ENCODE measurements around the gene OR9K2. TPM values are rescaled to one million over a fixed set of nuclear protein-coding genes. Genes with fewer than 3 reads are reported as not detected.
"Not testable (repeated sequence)": the region's sequence is repeated elsewhere in the genome, so short reads cannot be mapped to it uniquely, and the experiment has no call there.

OR9K2 gene, protein sequence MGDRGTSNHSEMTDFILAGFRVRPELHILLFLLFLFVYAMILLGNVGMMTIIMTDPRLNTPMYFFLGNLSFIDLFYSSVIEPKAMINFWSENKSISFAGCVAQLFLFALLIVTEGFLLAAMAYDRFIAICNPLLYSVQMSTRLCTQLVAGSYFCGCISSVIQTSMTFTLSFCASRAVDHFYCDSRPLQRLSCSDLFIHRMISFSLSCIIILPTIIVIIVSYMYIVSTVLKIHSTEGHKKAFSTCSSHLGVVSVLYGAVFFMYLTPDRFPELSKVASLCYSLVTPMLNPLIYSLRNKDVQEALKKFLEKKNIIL
- total RNA-seq: not detected

DNA sequence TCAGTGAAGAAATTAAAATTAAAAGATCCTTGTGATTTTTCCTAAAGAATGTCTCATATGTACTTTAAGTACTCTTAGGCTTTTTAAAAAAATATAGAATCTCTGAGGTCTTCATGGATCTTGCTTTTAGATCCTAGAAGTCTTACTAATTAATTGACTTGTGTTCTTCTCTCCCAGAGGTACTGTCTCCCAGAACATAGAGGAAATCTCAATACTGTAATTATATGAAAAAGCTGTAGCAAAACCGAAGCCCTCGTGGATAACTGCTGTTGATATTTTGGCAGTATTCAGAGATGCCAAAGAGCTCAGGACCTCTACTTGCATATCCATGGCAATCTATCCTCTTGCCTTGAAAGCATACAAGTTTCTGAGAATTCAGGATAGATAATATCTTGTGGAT is at the start of gene OR9K2:
OR9K2 (plus strand) TSS at position 301 of the 400 bp plus-strand sequence. CDS start 3,429 bp downstream, outside the sequence.
- H3K27me3 Mint-ChIP-seq (ENCODE audit: low read depth): peaks cover 41% of the 10 kb centered on the region
- no peak within 1 kb of the TSS for H3K4me3 Mint-ChIP-seq
- DNase-seq: no peak
- ATAC-seq: no peak
- no peaks in the 10 kb centered on the region for H3K36me3 Mint-ChIP-seq (ENCODE audit: insufficient read depth)
- peaks cover 3% of the 10 kb centered on the region for H3K9me3 Mint-ChIP-seq
- H3K4me1 Mint-ChIP-seq (ENCODE audit: low read depth): no peaks in the 10 kb centered on the region

DNA sequence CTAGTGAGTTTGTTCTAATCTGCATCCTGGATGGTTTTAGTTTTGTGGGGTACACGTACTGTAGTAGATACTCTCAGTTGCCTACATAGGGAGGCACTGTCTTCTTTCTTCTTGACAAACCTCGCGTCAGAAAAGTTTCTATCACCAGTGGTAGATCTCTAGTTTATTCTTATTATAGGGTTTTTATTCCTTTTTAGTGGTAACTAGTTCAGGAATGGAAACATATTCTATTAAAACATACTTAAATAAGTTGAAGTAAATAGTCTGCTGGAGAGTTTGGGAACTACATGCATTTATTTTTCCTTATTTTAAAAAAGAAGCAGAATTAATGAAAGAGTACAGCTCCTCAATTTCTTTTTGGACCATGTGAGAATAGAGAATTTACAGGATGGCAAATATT is 33.6 kb upstream of the OR9K2 start:
- H3K27me3 Mint-ChIP-seq (ENCODE audit: low read depth): peaks cover 17% of the 10 kb centered on the region
- no peak overlapping the region for H3K4me3 Mint-ChIP-seq
- no peaks in the 10 kb centered on the region for H3K36me3 Mint-ChIP-seq (ENCODE audit: insufficient read depth)

DNA sequence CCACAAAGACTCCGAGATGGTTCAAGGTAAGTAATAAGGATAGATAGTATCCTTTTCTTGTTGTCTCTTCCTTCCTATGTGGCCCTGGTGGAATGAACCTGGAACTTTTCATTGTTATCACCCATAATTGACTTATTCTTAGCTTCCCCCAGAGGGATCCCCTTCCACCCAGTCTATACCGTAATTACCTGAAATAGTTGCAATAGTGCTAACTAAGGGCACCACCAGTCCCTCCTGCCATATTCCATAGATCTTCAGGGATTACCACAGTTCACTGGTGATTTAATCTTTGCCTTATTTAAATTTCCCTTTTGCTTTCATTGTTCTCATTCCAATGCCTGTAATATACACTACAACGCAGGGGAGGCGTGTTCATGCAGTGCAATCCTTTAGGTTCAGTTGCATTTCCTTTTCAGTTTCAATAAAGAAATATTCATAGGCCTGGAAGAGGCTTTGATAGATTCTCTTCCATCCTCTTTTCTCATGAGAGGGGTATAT is 13.8 kb upstream of the OR9K2 start:
- Mint-ChIP-seq H3K36me3 (ENCODE audit: insufficient read depth) (no peaks in the 10 kb centered on the region), H3K27me3 (ENCODE audit: low read depth) (peaks cover 7% of the 10 kb centered on the region), H3K4me1 (ENCODE audit: low read depth) (no peaks in the 10 kb centered on the region), H3K9me3 (no peaks in the 10 kb centered on the region), H3K4me3 (no peak overlapping the region)
- DNase-seq (no peak), ATAC-seq (no peak)

More for the DNA sequence above, 33.6 kb upstream of the OR9K2 start:
- no peaks in the 10 kb centered on the region for H3K4me1 Mint-ChIP-seq (ENCODE audit: low read depth)
- no peaks in the 10 kb centered on the region for H3K9me3 Mint-ChIP-seq
- ATAC-seq (no peak), DNase-seq (no peak)

DNA sequence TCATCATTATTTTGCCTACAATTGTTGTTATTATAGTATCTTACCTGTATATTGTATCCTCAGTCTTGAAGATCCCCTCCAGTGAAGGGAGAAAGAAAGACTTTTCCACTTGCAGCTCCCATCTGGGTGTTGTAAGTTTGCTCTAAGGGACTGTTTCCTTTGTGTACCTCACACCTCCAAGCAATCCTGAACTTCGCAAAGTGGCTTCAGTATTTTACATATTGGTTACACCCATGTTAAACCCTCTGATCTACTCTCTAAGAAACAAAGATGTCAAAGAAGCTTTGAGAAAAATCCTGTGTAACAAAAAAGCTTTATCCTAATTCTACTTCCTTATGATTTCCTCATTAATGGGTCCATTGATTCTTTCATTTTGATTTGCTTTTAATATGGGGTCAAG is 10.1 kb upstream of the OR9K2 start:
- Mint-ChIP-seq H3K9me3 (peaks cover 4% of the 10 kb centered on the region), H3K36me3 (ENCODE audit: insufficient read depth) (no peaks in the 10 kb centered on the region), H3K4me3 (no peak overlapping the region), H3K27me3 (ENCODE audit: low read depth) (peaks cover 17% of the 10 kb centered on the region), H3K4me1 (ENCODE audit: low read depth) (no peaks in the 10 kb centered on the region)
- no peak for ATAC-seq
- DNase-seq: no peak

DNA sequence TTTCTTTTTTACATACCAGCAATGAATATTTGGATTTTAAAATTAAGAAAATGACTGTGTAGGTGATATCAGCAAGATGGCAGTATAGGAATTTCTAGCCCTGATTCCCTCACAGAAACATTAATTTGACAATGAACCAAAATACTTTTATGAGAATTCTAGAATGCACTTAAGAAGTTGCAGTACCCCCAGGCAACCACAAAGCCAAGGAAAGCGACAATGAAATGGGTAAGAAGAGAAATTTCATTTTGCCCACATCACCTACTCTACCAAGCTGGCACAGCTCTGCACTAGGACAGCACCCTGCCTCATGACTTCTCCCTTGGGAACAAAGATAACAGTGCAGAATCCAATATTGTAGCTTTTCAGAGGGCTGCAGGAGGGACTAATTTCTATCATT is 6.6 kb downstream of the OR9K2 start:
- no peaks in the 10 kb centered on the region for H3K9me3 Mint-ChIP-seq
- H3K27me3 Mint-ChIP-seq (ENCODE audit: low read depth): peaks cover 47% of the 10 kb centered on the region
- H3K36me3 Mint-ChIP-seq (ENCODE audit: insufficient read depth): no peaks in the 10 kb centered on the region
- DNase-seq (no peak), ATAC-seq (no peak)
- H3K4me1 Mint-ChIP-seq (ENCODE audit: low read depth): no peaks in the 10 kb centered on the region
- no peak overlapping the region for H3K4me3 Mint-ChIP-seq

DNA sequence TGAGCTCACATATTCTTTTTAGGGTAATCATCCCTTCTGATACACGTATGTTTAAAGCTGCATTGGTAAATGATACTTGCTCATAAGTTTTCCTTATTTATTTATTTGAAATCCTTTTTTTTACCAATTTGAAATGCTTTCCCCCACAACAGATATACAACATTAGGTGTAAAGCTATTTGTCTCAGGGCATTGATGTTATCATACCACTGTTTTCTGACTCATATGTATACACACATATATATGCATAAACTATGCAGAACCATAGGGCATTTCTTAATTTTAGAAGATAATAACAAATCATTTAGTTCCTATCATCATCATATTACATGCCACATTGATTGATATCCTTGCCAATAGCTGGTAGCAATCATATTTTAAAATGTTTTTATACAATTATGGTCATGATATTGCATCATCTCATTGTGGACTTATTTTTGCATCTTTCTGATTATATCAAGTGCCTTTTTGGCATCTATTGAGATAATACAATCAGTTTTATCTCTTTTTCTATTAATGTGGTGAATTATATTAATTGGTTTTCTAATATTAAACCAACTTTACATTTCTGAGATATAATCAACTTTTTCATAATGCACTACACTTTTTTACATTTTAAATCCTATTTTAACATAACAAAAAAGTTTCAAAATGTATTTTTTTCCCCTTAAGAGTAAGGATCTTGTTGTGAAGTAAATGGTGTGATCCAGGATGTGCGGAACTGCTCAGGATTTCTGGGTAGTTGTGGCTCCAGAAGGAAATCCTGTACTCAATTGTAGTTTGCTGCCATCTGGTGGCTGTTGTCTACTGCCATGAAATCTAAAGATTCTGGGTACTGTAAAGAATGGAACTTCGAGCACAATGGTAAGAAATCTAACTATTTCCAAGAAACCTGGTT is 16.7 kb downstream of the OR9K2 start:
- Mint-ChIP-seq H3K4me1 (ENCODE audit: low read depth) (no peaks in the 10 kb centered on the region), H3K4me3 (no peak overlapping the region), H3K36me3 (ENCODE audit: insufficient read depth) (no peaks in the 10 kb centered on the region), H3K9me3 (no peaks in the 10 kb centered on the region), H3K27me3 (ENCODE audit: low read depth) (peaks cover 4% of the 10 kb centered on the region)
- ATAC-seq: no peak
- peak; percentile 33 for DNase-seq

DNA sequence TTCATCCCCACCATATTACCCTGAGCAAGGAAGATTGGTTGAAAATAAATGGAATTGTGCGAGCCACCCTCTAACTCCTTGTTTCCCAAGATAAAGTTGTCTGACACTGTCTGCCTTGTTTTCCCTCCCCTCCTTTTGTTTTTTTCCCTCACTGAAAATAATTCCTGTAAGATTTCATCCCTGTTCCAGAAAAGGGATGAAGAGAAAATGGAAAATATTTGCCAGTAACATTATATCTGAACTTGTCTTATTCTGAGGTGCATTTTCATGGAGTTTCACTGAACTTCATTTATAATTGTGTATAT is 17.3 kb downstream of the OR9K2 start:
- no peaks in the 10 kb centered on the region for H3K4me1 Mint-ChIP-seq (ENCODE audit: low read depth)
- DNase-seq: no peak
- H3K4me3 Mint-ChIP-seq: no peak overlapping the region
- H3K27me3 Mint-ChIP-seq (ENCODE audit: low read depth): peaks cover 8% of the 10 kb centered on the region
- ATAC-seq: no peak
- no peaks in the 10 kb centered on the region for H3K36me3 Mint-ChIP-seq (ENCODE audit: insufficient read depth)
- no peaks in the 10 kb centered on the region for H3K9me3 Mint-ChIP-seq

DNA sequence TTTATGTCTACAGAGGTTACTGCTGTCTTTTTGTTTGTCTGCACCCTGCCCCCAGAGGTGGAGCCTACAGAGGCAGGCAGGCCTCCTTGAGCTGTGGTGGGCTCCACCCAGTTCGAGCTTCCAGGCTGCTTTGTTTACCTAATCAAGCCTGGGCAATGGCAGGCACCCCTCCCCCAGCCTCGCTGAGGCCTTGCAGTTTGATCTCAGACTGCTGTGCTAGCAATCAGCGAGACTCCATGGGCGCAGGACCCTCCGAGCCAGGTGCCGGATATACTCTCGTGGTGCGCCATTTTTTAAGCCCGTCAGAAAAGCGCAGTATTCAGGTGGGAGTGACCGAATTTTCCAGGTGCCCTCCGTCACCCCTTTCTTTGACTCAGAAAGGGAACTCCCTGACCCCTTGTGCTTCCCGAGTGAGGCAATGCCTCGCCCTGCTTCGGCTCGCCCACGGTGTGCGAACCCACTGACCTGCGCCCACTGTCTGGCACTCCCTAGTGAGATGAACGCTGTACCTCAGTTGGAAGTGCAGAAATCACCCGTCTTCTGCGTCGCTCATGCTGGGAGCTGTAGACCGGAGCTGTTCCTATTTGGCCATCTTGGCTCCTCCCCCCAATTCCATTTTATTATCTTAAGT is 40.9 kb downstream of the OR9K2 start:
- not testable (repeated sequence) for H3K36me3 Mint-ChIP-seq (ENCODE audit: insufficient read depth); ATAC-seq; H3K4me3 Mint-ChIP-seq; H3K9me3 Mint-ChIP-seq; H3K4me1 Mint-ChIP-seq (ENCODE audit: low read depth); DNase-seq
- peaks cover 11% of the 10 kb centered on the region for H3K27me3 Mint-ChIP-seq (ENCODE audit: low read depth)

DNA sequence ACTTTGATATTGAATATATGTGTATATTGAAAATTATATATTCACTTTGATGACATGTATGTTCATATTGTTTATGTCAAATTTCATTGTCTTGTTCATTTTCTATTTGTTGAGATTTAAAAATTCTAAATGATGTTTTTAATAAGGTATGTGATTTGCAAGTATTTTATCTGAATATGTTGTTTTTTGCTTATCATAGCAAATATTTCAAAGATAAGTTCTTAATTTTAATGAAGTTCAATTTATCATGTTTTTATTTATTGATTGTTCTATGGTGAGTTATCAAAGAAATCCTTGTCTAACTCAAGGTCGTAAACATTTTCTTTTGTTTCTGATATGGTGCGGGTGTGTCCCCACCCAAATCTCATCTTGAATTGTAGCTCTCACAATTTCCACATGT is 45.2 kb downstream of the OR9K2 start:
- Mint-ChIP-seq H3K9me3 (peaks cover 4% of the 10 kb centered on the region), H3K27me3 (ENCODE audit: low read depth) (peaks cover 14% of the 10 kb centered on the region), H3K4me1 (ENCODE audit: low read depth) (no peaks in the 10 kb centered on the region), H3K4me3 (no peak overlapping the region), H3K36me3 (ENCODE audit: insufficient read depth) (no peaks in the 10 kb centered on the region)
- no peak for DNase-seq
- ATAC-seq: no peak

DNA sequence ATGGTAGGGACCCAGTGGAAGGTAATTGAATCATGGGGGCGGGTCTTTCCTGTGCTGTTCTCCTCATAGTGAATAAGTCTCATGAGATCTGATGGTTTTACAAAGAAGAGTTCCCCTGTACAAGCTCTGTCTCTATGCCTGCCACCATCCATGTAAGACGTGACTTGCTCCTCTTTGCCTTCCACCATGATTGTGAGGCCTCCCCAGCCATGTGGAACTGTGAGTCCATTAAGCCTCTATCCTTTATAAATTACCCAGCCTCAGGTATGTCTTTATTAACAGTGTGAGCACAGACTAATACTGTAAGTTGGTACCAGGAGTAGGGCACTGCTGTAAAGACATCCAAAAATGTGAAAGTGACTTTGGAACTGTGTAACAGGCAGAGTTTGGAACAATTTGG is 45.6 kb downstream of the OR9K2 start:
- H3K27me3 Mint-ChIP-seq (ENCODE audit: low read depth): peaks cover 16% of the 10 kb centered on the region
- not testable (repeated sequence) for DNase-seq; H3K4me3 Mint-ChIP-seq; ATAC-seq; H3K4me1 Mint-ChIP-seq (ENCODE audit: low read depth); H3K36me3 Mint-ChIP-seq (ENCODE audit: insufficient read depth); H3K9me3 Mint-ChIP-seq

DNA sequence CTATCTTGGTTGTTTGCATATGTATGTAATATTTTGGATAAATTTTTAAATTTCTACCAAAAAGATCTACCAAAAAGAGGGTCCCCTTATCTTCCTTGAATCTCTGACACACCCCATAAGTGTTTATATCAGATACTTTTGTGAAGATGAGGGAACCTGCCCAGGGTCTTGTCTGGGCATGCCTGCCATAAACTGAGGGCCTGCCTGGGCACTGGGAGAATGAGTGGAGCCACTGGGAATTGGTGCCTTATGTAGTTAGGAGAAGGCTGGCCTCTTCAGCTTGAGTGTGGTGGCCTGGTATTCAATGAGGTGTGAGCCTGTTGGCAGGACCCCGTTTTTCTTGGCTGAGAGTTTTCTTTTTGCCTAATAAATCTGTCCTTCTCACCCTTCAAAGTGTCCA is 46.5 kb downstream of the OR9K2 start:
- no peaks in the 10 kb centered on the region for H3K4me1 Mint-ChIP-seq (ENCODE audit: low read depth)
- DNase-seq: no peak
- H3K4me3 Mint-ChIP-seq: no peak overlapping the region
- H3K9me3 Mint-ChIP-seq: peaks cover 4% of the 10 kb centered on the region
- peaks cover 16% of the 10 kb centered on the region for H3K27me3 Mint-ChIP-seq (ENCODE audit: low read depth)
- H3K36me3 Mint-ChIP-seq (ENCODE audit: insufficient read depth): no peaks in the 10 kb centered on the region
- no peak for ATAC-seq

DNA sequence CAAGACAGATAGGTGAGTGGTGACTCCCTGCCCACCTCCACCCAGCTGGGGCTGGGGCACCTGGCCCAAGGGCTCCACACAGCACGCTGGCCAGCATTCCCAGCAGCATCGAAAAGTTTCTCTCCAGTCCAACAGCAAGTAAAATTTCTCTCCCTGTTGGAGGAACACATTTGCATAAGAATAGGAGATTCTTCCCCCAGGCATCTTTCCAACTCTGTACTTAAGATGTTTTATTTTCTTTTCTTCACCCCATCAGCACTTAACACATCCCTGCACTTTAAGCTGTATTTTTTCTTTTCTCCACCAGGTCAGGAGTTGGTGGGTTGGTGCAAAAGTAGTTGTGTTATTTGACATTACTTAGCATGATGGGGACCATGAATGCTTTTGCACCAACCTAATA is 47.2 kb downstream of the OR9K2 start:
- ATAC-seq (no peak), DNase-seq (no peak)
- no peaks in the 10 kb centered on the region for H3K4me1 Mint-ChIP-seq (ENCODE audit: low read depth)
- H3K4me3 Mint-ChIP-seq: no peak overlapping the region
- no peaks in the 10 kb centered on the region for H3K36me3 Mint-ChIP-seq (ENCODE audit: insufficient read depth)
- peaks cover 12% of the 10 kb centered on the region for H3K9me3 Mint-ChIP-seq
- peaks cover 24% of the 10 kb centered on the region for H3K27me3 Mint-ChIP-seq (ENCODE audit: low read depth)

All from activated T-cell treated with anti-CD3 and anti-CD28 coated beads, Interleukin-2, amount 50 U/mL, for 4 hours (primary cell).